AG09309 (cell line): ENCODE measurements around the gene VASH1.
"Not testable (repeated sequence)": the region's sequence is repeated elsewhere in the genome, so short reads cannot be mapped to it uniquely, and the experiment has no call there.

Experiments used
- DNase-seq: peaks from one replicate; pipeline ENCODE4 v3.0.0-alpha.2; 2010; ENCODE audit warnings: low read depth
- H3K4me3 ChIP-seq: 2 replicates; pipeline ENCODE4 v1.5.1; 2011; ENCODE audit warnings: mild to moderate bottlenecking, low read depth, low read length, moderate library complexity; ENCODE audit not compliant: control insufficient read depth
- CTCF ChIP-seq: IDR thresholded peaks from 2 replicates; pipeline ENCODE4 v1.5.1; 2011; ENCODE audit warnings: mild to moderate bottlenecking, low read depth, low read length, inconsistent platforms; ENCODE audit not compliant: insufficient read depth, control insufficient read depth; ENCODE audit errors: missing control alignments

VASH1 gene

GRCh38 chr14:76726551-76726970, 34.7 kb upstream of the VASH1 start:
- DNase-seq = no peak
- no peak for TF ChIP-seq CTCF
- no peak overlapping the region for H3K4me3 ChIP-seq

- H3K4me3 ChIP-seq = no peak overlapping the region
- no peak for DNase-seq
- no peak for TF ChIP-seq CTCF
These were observed 33.9 kb upstream of the VASH1 start for GRCh38 chr14:76727384-76727783.

GRCh38 chr14:76727901-76728300, 33.4 kb upstream of the VASH1 start:
- DNase-seq = no peak
- TF ChIP-seq CTCF = no peak
- H3K4me3 ChIP-seq = no peak overlapping the region

- H3K4me3 ChIP-seq = no peak overlapping the region
- DNase-seq = no peak
- no peak for TF ChIP-seq CTCF
These were observed 32.0 kb upstream of the VASH1 start for GRCh38 chr14:76729258-76729657.

- H3K4me3 ChIP-seq = no peak overlapping the region
- no peak for DNase-seq
These were observed 31.2 kb upstream of the VASH1 start for GRCh38 chr14:76729953-76730505.

GRCh38 chr14:76734501-76734900, 26.8 kb upstream of the VASH1 start:
- H3K4me3 ChIP-seq, DNase-seq: not testable (repeated sequence)

More at GRCh38 chr14:76729953-76730505, 31.2 kb upstream of the VASH1 start:
- TF ChIP-seq CTCF = no peak

- no peak for DNase-seq
- H3K4me3 ChIP-seq = no peak overlapping the region
- no peak for TF ChIP-seq CTCF
These were observed 24.8 kb upstream of the VASH1 start for GRCh38 chr14:76736514-76736913.
